Measurements from ENCODE around the gene ORMDL2.

- no peak for TF ChIP-seq CTCF (IDR thresholded peaks at IDR 0.05; ENCODE audit: low read length)
- TF ChIP-seq EZH2phosphoT487 (IDR thresholded peaks at IDR 0.05; ENCODE audit: low read length): no peak
- no peak for TF ChIP-seq EZH2 (optimal IDR thresholded peaks at IDR 0.05; ENCODE audit: low read depth, low read length)
Observed at GRCh38 chr12:55797550-55797949, 20.3 kb upstream of the ORMDL2 start.
